Activated CD4-positive, alpha-beta memory T cell treated with anti-CD3 and anti-CD28 coated beads, Interleukin-2, amount 10 ng/mL, durations not matched to agents 7 days and 5 days (primary cell): Measurements from ENCODE around the gene ZBTB49. TPM values are rescaled to one million over a fixed set of nuclear protein-coding genes. Genes with fewer than 3 reads are reported as not detected.
"Not testable (repeated sequence)": the region's sequence is repeated elsewhere in the genome, so short reads cannot be mapped to it uniquely, and the experiment has no call there.

Source experiments
- CTCF ChIA-PET: fragments of 350-600 bp; sonication (Branson Sonifier 250); formaldehyde crosslinking; loops from one replicate; lab custom pipeline; 2021; ENCODE audit warnings: antibody characterized with exemption, inconsistent platforms; lab: Charles Lee
- POLR2A ChIA-PET: fragments of 350-600 bp; sonication (Branson Sonifier 250); formaldehyde crosslinking; loops from one replicate; lab custom pipeline; 2021; ENCODE audit warnings: antibody characterized with exemption; lab: Charles Lee
- DNase-seq: peaks from one replicate; pipeline ENCODE4 v3.0.0-alpha.2; 2020
- H3K27ac Mint-ChIP-seq: one replicate; pipeline ENCODE4 v1.8.0; 2021; ENCODE audit warnings: mild to moderate bottlenecking, mixed read lengths
- H3K27me3 Mint-ChIP-seq: one replicate; pipeline ENCODE4 v1.8.0; 2021; ENCODE audit warnings: mixed read lengths
- H3K36me3 Mint-ChIP-seq: one replicate; pipeline ENCODE4 v1.8.0; 2021; ENCODE audit warnings: low read depth, mixed read lengths
- H3K4me1 Mint-ChIP-seq: one replicate; pipeline ENCODE4 v1.8.0; 2021; ENCODE audit warnings: mixed read lengths
- H3K4me3 Mint-ChIP-seq: one replicate; pipeline ENCODE4 v1.8.0; 2021; ENCODE audit warnings: mild to moderate bottlenecking, mixed read lengths
- H3K9me3 Mint-ChIP-seq: one replicate; pipeline ENCODE4 v1.8.0; 2021; ENCODE audit warnings: mixed read lengths
- total RNA-seq, 2 experiments: library from RNA; stranded (reverse); gene quantifications; one replicate each; pipeline ENCODE4 v1.2.3, GENCODE V29; 2021

The ZBTB49 gene
- total RNA-seq, 2 experiments from 2014 or later = 6.6 to 7.4 TPM

GRCh38 chr4:4257705-4258104 is 32.3 kb upstream of the ZBTB49 start:
- H3K27ac Mint-ChIP-seq, POLR2A ChIA-PET, H3K36me3 Mint-ChIP-seq, CTCF ChIA-PET, DNase-seq, H3K4me1 Mint-ChIP-seq, H3K27me3 Mint-ChIP-seq, H3K4me3 Mint-ChIP-seq, H3K9me3 Mint-ChIP-seq: not testable (repeated sequence)

- CTCF ChIA-PET = interaction anchor here (0.9 to 3.5 kb wide), 21 partner anchors 8 to 172 kb away, joined by 3 to 62 read pairs (median 5); partner anchors contain the start of genes LYAR, TMEM128 and ZBTB49
- H3K4me1 Mint-ChIP-seq = peaks cover 4% of the 10 kb centered on the region
- H3K4me3 Mint-ChIP-seq = no peak overlapping the region
- H3K27ac Mint-ChIP-seq = no peak overlapping the region
- no peaks in the 10 kb centered on the region for H3K9me3 Mint-ChIP-seq
- no peak for DNase-seq
- POLR2A ChIA-PET = interaction anchor here (1.0 to 2.5 kb wide), 8 partner anchors 10 to 79 kb away, joined by 4 to 14 read pairs (median 7); partner anchors contain the start of genes LYAR, TMEM128 and ZBTB49
- H3K36me3 Mint-ChIP-seq = no peaks in the 10 kb centered on the region
- no peaks in the 10 kb centered on the region for H3K27me3 Mint-ChIP-seq
Observed at GRCh38 chr4:4259484-4260100, 30.5 kb upstream of the ZBTB49 start.

GRCh38 chr4:4260185-4260751 is 29.8 kb upstream of the ZBTB49 start:
- no peak for DNase-seq
- POLR2A ChIA-PET = interaction anchor here (1.0 to 2.5 kb wide), 8 partner anchors 9 to 78 kb away, joined by 4 to 14 read pairs (median 7); partner anchors contain the start of genes LYAR, TMEM128 and ZBTB49
- no peak overlapping the region for H3K4me3 Mint-ChIP-seq
- peaks cover 4% of the 10 kb centered on the region for H3K4me1 Mint-ChIP-seq
- no peak overlapping the region for H3K27ac Mint-ChIP-seq
- H3K9me3 Mint-ChIP-seq = no peaks in the 10 kb centered on the region
- CTCF ChIA-PET = interaction anchor here (0.9 to 3.5 kb wide), 21 partner anchors 9 to 171 kb away, joined by 3 to 62 read pairs (median 5); partner anchors contain the start of genes LYAR, TMEM128 and ZBTB49
- no peaks in the 10 kb centered on the region for H3K36me3 Mint-ChIP-seq
- H3K27me3 Mint-ChIP-seq = no peaks in the 10 kb centered on the region

GRCh38 chr4:4267981-4268380 is 22.1 kb upstream of the ZBTB49 start:
- peaks cover 55% of the 10 kb centered on the region for H3K36me3 Mint-ChIP-seq
- H3K27ac Mint-ChIP-seq = peak overlapping the region; percentile 47
- no peaks in the 10 kb centered on the region for H3K27me3 Mint-ChIP-seq
- ChIA-PET CTCF (interaction anchor here (1.0 to 2.9 kb wide), 5 partner anchors 8 to 69 kb away, joined by 3 to 29 read pairs (median 4); no protein-coding TSS in a partner anchor), POLR2A (interaction anchor here (1.1 to 7.1 kb wide), 7 partner anchors 8 to 81 kb away, joined by 3 to 57 read pairs (median 4); partner anchors contain the start of genes LYAR, TMEM128 and ZBTB49)
- DNase-seq = no peak
- H3K9me3 Mint-ChIP-seq = no peaks in the 10 kb centered on the region
- peaks cover 42% of the 10 kb centered on the region for H3K4me1 Mint-ChIP-seq
- no peak overlapping the region for H3K4me3 Mint-ChIP-seq

GRCh38 chr4:4268776-4269175 is 21.3 kb upstream of the ZBTB49 start:
- ChIA-PET CTCF (interaction anchor here (1.1 to 2.9 kb wide), 2 partner anchors 9 to 24 kb away, joined by 3 to 29 read pairs; no protein-coding TSS in a partner anchor), POLR2A (interaction anchor here (0.7 to 7.1 kb wide), 9 partner anchors 9 to 80 kb away, joined by 3 to 57 read pairs (median 4); partner anchors contain the start of genes LYAR, TMEM128 and ZBTB49)
- Mint-ChIP-seq H3K36me3 (peaks cover 61% of the 10 kb centered on the region), H3K27me3 (no peaks in the 10 kb centered on the region), H3K27ac (peak overlapping the region; percentile 99), H3K4me1 (peaks cover 42% of the 10 kb centered on the region), H3K4me3 (peak overlapping the region; percentile 70), H3K9me3 (no peaks in the 10 kb centered on the region)
- DNase-seq = no peak

- Mint-ChIP-seq H3K4me1 (peaks cover 42% of the 10 kb centered on the region), H3K36me3 (peaks cover 65% of the 10 kb centered on the region), H3K27ac (peak overlapping the region; percentile 99), H3K9me3 (no peaks in the 10 kb centered on the region), H3K4me3 (peak overlapping the region; percentile 70), H3K27me3 (no peaks in the 10 kb centered on the region)
- DNase-seq = peak; percentile 68
- ChIA-PET POLR2A (interaction anchor here (0.7 to 7.1 kb wide), 7 partner anchors 10 to 62 kb away, joined by 3 to 57 read pairs (median 6); partner anchors contain the start of genes LYAR, TMEM128 and ZBTB49), CTCF (interaction anchor here (0.9 to 2.9 kb wide), 3 partner anchors 9 to 23 kb away, joined by 3 to 29 read pairs (median 3); no protein-coding TSS in a partner anchor)
Observed at GRCh38 chr4:4269331-4269731, 20.7 kb upstream of the ZBTB49 start.

- peak overlapping the region; percentile 70 for H3K4me3 Mint-ChIP-seq
- POLR2A ChIA-PET = interaction anchor here (0.8 to 7.1 kb wide), 5 partner anchors 10 to 161 kb away, joined by 3 to 57 read pairs (median 11); partner anchors contain the start of genes LYAR, TMEM128 and ZBTB49
Observed at GRCh38 chr4:4269856-4270255, 20.2 kb upstream of the ZBTB49 start.

GRCh38 chr4:4270529-4270928 is 19.5 kb upstream of the ZBTB49 start:
- no peak for DNase-seq
- Mint-ChIP-seq H3K36me3 (peaks cover 74% of the 10 kb centered on the region), H3K9me3 (no peaks in the 10 kb centered on the region), H3K27me3 (no peaks in the 10 kb centered on the region), H3K4me1 (peaks cover 42% of the 10 kb centered on the region), H3K4me3 (peak overlapping the region; percentile 56), H3K27ac (peak overlapping the region; percentile 99)
- ChIA-PET POLR2A (interaction anchor here (0.8 to 7.1 kb wide), 6 partner anchors 10 to 160 kb away, joined by 3 to 57 read pairs (median 8); partner anchors contain the start of genes LYAR, TMEM128 and ZBTB49), CTCF (interaction anchor here (0.8 to 2.9 kb wide), 2 partner anchors 10 to 22 kb away, joined by 4 to 29 read pairs; no protein-coding TSS in a partner anchor)

More at GRCh38 chr4:4269856-4270255, 20.2 kb upstream of the ZBTB49 start:
- Mint-ChIP-seq H3K9me3 (no peaks in the 10 kb centered on the region), H3K36me3 (peaks cover 70% of the 10 kb centered on the region), H3K4me1 (peaks cover 42% of the 10 kb centered on the region), H3K27me3 (no peaks in the 10 kb centered on the region), H3K27ac (peak overlapping the region; percentile 99)
- peak; percentile 56 for DNase-seq
- CTCF ChIA-PET = interaction anchor here (0.8 to 2.9 kb wide), 4 partner anchors 10 to 23 kb away, joined by 3 to 29 read pairs (median 4); no protein-coding TSS in a partner anchor

GRCh38 chr4:4271912-4272311 is 18.1 kb upstream of the ZBTB49 start:
- peak overlapping the region; percentile 99 for H3K27ac Mint-ChIP-seq
- CTCF ChIA-PET = interaction anchor here (2.4 kb wide), 1 partner anchor 13 kb away, joined by 14 read pairs; no protein-coding TSS in a partner anchor

GRCh38 chr4:4274226-4274625 is 15.8 kb upstream of the ZBTB49 start:
- POLR2A ChIA-PET = interaction anchor here (0.7 to 3.0 kb wide), 4 partner anchors 16 to 26 kb away, joined by 3 to 11 read pairs (median 6); partner anchors contain the start of genes LYAR, TMEM128 and ZBTB49
- Mint-ChIP-seq H3K4me1 (peaks cover 26% of the 10 kb centered on the region), H3K9me3 (no peaks in the 10 kb centered on the region), H3K27me3 (no peaks in the 10 kb centered on the region), H3K27ac (no peak overlapping the region), H3K36me3 (peaks cover 67% of the 10 kb centered on the region), H3K4me3 (no peak overlapping the region)
- no peak for DNase-seq
- CTCF ChIA-PET = interaction anchor here (2.4 kb wide), 1 partner anchor 15 kb away, joined by 14 read pairs; no protein-coding TSS in a partner anchor

More at GRCh38 chr4:4271912-4272311, 18.1 kb upstream of the ZBTB49 start:
- no peaks in the 10 kb centered on the region for H3K9me3 Mint-ChIP-seq
- H3K4me3 Mint-ChIP-seq = no peak overlapping the region
- POLR2A ChIA-PET = interaction anchor here (1.3 to 7.1 kb wide), 3 partner anchors 12 to 24 kb away, joined by 5 to 57 read pairs (median 11); partner anchors contain the start of genes LYAR, TMEM128 and ZBTB49
- H3K4me1 Mint-ChIP-seq = peaks cover 42% of the 10 kb centered on the region
- H3K36me3 Mint-ChIP-seq = peaks cover 68% of the 10 kb centered on the region
- no peak for DNase-seq
- no peaks in the 10 kb centered on the region for H3K27me3 Mint-ChIP-seq

- ChIA-PET CTCF (no interaction called here), POLR2A (no interaction called here)
- DNase-seq = no peak
- Mint-ChIP-seq H3K4me3 (no peak overlapping the region), H3K27me3 (no peaks in the 10 kb centered on the region), H3K27ac (peak overlapping the region; percentile 24), H3K4me1 (no peaks in the 10 kb centered on the region), H3K36me3 (peaks cover 67% of the 10 kb centered on the region), H3K9me3 (no peaks in the 10 kb centered on the region)
Observed at GRCh38 chr4:4277531-4277930, 12.5 kb upstream of the ZBTB49 start.

- Mint-ChIP-seq H3K36me3 (peaks cover 56% of the 10 kb centered on the region), H3K27me3 (no peaks in the 10 kb centered on the region), H3K4me3 (no peak overlapping the region), H3K4me1 (peaks cover 4% of the 10 kb centered on the region), H3K27ac (no peak overlapping the region), H3K9me3 (no peaks in the 10 kb centered on the region)
- DNase-seq = no peak
- ChIA-PET CTCF (interaction anchor here (1.0 to 3.0 kb wide), 3 partner anchors 8 to 22 kb away, joined by 3 to 9 read pairs (median 5); no protein-coding TSS in a partner anchor), POLR2A (no interaction called here)
Observed at GRCh38 chr4:4281787-4282186, 8.3 kb upstream of the ZBTB49 start.
